A549 (cell line): ENCODE results near the gene RAD51B. TPM values are rescaled to one million over a fixed set of nuclear protein-coding genes. Genes with fewer than 3 reads are reported as not detected.

Experiments
- ATAC-seq, 2 experiments: fragments of 200-7000 bp in 1 of 2; fragments of >200 bp in 1 of 2; cut with Nextera tagmentation in 1 of 2; cut with Tn5 transposase in 1 of 2; 3 replicates each; pipeline versions ENCODE4 v1.8.0 to v1.9.1; 2018 to 2020; ENCODE audit warnings: mild to moderate bottlenecking in 1 of 2, moderate library complexity in 1 of 2
- CTCF ChIA-PET: fragments of 300-600 bp; sonication (Branson Sonifier 250); formaldehyde crosslinking; extraction: SDS; loops from one replicate; lab custom pipeline; 2021; ENCODE audit warnings: antibody characterized with exemption, inconsistent platforms; lab: Yijun Ruan, JAX
- POLR2A ChIA-PET: fragments of 350-600 bp; formaldehyde crosslinking; extraction: SDS; loops from one replicate; lab custom pipeline; 2021; ENCODE audit warnings: antibody characterized with exemption, inconsistent platforms; lab: Yijun Ruan, JAX
- DNase-seq, 2 experiments: peaks; one replicate each; pipeline versions ENCODE4 v3.0.0 to v3.0.0-alpha.2; 2011 to 2016; ENCODE audit warnings: low read depth in 1 of 2, low spot score in 1 of 2
- FAIRE-seq: peaks from 2 replicates; lab custom pipeline; 2011; peaks lifted over from hg19 to GRCh38; lab: Jason Lieb, UNC
- H3K27ac ChIP-seq, 2 experiments: fragments of >200 bp; sonication (Bioruptor Twin); formaldehyde crosslinking; 3 replicates each; pipeline ENCODE4 v1.5.1; 2016 to 2017
- H3K4me1 ChIP-seq: fragments of >200 bp; sonication (Bioruptor Twin); formaldehyde crosslinking; 3 replicates; pipeline ENCODE4 v1.6.1; 2016
- H3K4me2 ChIP-seq: fragments of >200 bp; sonication (Bioruptor Twin); formaldehyde crosslinking; 3 replicates; pipeline ENCODE4 v1.6.1; 2016
- H3K4me3 ChIP-seq: fragments of >200 bp; sonication (Bioruptor Twin); formaldehyde crosslinking; 3 replicates; pipeline ENCODE4 v1.5.1; 2016
- H3K9me3 ChIP-seq: fragments of >200 bp; sonication (Bioruptor Twin); formaldehyde crosslinking; 3 replicates; pipeline ENCODE4 v1.6.1; 2016
- CBX2 ChIP-seq: fragments of 200-600 bp; sonication (generic); IDR thresholded peaks from 2 replicates; pipeline ENCODE4 v1.6.1; 2016; ENCODE audit warnings: low read depth, mild to moderate bottlenecking, borderline replicate concordance
- EHMT2 ChIP-seq: fragments of 200-600 bp; sonication (generic); IDR thresholded peaks from 2 replicates; pipeline ENCODE4 v1.6.1; 2016; ENCODE audit warnings: antibody characterized with exemption, low read depth, mild to moderate bottlenecking, moderate library complexity
- EP300 ChIP-seq, 2 experiments: fragments of >200 bp; sonication (Bioruptor Twin); formaldehyde crosslinking; IDR thresholded peaks; 2 replicates in 1 of 2; 3 replicates in 1 of 2; pipeline ENCODE4 v1.6.1; 2016 to 2017
- FOXS1 ChIP-seq: fragments of 250-450 bp; sonication (Bioruptor Pico); IDR thresholded peaks from 2 replicates; pipeline ENCODE4 v1.5.0; 2020; ENCODE audit warnings: mild to moderate bottlenecking, moderate library complexity
- HEYL ChIP-seq: fragments of 250-450 bp; sonication (Bioruptor Pico); IDR thresholded peaks from 2 replicates; pipeline ENCODE4 v1.8.0; 2021; ENCODE audit warnings: mild to moderate bottlenecking, moderate library complexity
- NPAS2 ChIP-seq: fragments of 250-450 bp; sonication (Bioruptor Pico); IDR thresholded peaks from 2 replicates; pipeline ENCODE4 v1.8.0; 2022; ENCODE audit warnings: mild to moderate bottlenecking, moderate library complexity, borderline replicate concordance
- NR3C1 ChIP-seq: fragments of >200 bp; sonication (Bioruptor Twin); formaldehyde crosslinking; IDR thresholded peaks from 3 replicates; pipeline ENCODE4 v1.6.1; 2017
- RCOR1 ChIP-seq: fragments of 150-350 bp; IDR thresholded peaks from 2 replicates; pipeline ENCODE4 v1.6.1; 2014; ENCODE audit warnings: antibody characterized with exemption, low read length, low read depth
- RFX5 ChIP-seq: fragments of 450-650 bp; IDR thresholded peaks from 2 replicates; pipeline ENCODE4 v1.7.1; 2014; ENCODE audit warnings: antibody characterized with exemption, mild to moderate bottlenecking, moderate library complexity
- TP53 ChIP-seq: fragments of 250-450 bp; sonication (Bioruptor Pico); IDR thresholded peaks from 2 replicates; pipeline ENCODE4 v1.5.0; 2021; ENCODE audit warnings: mild to moderate bottlenecking, moderate library complexity
- ZNF302 ChIP-seq: fragments of 250-450 bp; sonication (Bioruptor Pico); IDR thresholded peaks from 2 replicates; pipeline ENCODE4 v1.9.0; 2021; ENCODE audit warnings: inconsistent platforms, mild to moderate bottlenecking, moderate library complexity
- WGBS: methylation state at CpG from one replicate; pipeline ENCODE4 v1.1.6; 2017; ENCODE audit errors: missing lambda C conversion rate; 5-methylcytosine and 5-hydroxymethylcytosine counted together
- polyA plus RNA-seq, 4 experiments: library from polyadenylated mRNA; depleted of rRNA in 3 of 4; stranded (reverse); fragments of >200 nt; fragmentation: RNase III in 1 of 4; extraction: RNeasy Plus Mini Kit Qiagen cat#74134 plus additional on column Dnase treatment in 1 of 4; gene quantifications; 2 replicates in 3 of 4; 3 replicates in 1 of 4; pipeline ENCODE4 v1.2.3, GENCODE V29; 2011 to 2017
- TF ChIP-seq, protein P1 (sequence below): fragments of 200-600 bp; sonication (generic); IDR thresholded peaks from 2 replicates; pipeline ENCODE4 v1.6.1; 2016; ENCODE audit warnings: antibody characterized with exemption, mild to moderate bottlenecking, moderate library complexity
- TF ChIP-seq, protein P2 (sequence below): fragments of 450-650 bp; IDR thresholded peaks from 2 replicates; pipeline ENCODE4 v1.6.1; 2014; ENCODE audit warnings: antibody characterized with exemption
- TF ChIP-seq, protein P3 (sequence below): fragments of >200 bp; sonication (Bioruptor Twin); formaldehyde crosslinking; IDR thresholded peaks from 3 replicates; pipeline ENCODE4 v1.5.1; 2016

Gene RAD51B
- polyA plus RNA-seq, 2 of the 4 experiments (the other 2 are of a cell fraction): 7.2 to 10.8 TPM

DNA sequence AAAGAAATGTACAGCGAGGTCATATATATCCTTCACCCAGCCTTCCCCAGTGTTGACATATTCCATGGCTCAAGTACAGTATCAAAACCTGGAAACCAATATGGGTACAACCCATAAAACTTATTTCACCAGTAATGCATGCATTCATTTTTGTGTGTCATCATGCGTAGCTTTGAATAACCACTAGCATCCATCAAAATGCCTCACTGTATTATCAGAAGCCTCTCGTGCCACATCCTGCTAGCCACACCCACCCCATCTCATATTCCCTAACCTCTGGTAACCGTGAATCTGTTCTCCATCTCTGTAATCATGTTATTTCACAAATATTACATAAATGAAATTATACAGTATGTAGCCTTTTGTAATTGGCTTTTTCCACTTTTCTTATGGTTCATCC lies 314.3 kb downstream of the RAD51B start (continued):
- TF ChIP-seq, protein P1, sequence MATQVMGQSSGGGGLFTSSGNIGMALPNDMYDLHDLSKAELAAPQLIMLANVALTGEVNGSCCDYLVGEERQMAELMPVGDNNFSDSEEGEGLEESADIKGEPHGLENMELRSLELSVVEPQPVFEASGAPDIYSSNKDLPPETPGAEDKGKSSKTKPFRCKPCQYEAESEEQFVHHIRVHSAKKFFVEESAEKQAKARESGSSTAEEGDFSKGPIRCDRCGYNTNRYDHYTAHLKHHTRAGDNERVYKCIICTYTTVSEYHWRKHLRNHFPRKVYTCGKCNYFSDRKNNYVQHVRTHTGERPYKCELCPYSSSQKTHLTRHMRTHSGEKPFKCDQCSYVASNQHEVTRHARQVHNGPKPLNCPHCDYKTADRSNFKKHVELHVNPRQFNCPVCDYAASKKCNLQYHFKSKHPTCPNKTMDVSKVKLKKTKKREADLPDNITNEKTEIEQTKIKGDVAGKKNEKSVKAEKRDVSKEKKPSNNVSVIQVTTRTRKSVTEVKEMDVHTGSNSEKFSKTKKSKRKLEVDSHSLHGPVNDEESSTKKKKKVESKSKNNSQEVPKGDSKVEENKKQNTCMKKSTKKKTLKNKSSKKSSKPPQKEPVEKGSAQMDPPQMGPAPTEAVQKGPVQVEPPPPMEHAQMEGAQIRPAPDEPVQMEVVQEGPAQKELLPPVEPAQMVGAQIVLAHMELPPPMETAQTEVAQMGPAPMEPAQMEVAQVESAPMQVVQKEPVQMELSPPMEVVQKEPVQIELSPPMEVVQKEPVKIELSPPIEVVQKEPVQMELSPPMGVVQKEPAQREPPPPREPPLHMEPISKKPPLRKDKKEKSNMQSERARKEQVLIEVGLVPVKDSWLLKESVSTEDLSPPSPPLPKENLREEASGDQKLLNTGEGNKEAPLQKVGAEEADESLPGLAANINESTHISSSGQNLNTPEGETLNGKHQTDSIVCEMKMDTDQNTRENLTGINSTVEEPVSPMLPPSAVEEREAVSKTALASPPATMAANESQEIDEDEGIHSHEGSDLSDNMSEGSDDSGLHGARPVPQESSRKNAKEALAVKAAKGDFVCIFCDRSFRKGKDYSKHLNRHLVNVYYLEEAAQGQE: no peak
- TF ChIP-seq EHMT2 (no peak), EP300 (IDR thresholded peaks at IDR 0.05) (no peak), NR3C1 (no peak), CBX2 (no peak)

DNA sequence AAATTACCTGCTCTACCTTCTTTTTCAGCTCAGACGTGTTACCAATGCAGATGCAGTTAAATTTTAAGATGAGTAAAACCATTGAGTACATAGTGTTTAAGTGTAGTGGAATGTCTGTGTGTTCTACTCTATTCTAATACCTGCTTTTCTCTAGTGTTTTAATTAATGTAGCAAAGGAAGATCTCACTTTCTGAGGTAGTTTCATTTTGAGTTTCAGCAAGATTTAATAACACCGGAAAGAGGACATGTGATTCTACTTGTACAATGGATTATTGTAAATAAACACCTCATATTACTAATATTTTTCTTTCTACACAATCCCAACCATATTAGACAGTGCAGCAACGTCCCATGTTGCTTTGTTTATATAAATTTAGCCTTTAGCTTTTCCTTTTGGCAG lies 315.4 kb downstream of the RAD51B start:
- H3K4me3 ChIP-seq: no peak overlapping the region
- no peak for DNase-seq

More for the DNA sequence above, 315.4 kb downstream of the RAD51B start:
- Histone ChIP-seq H3K27ac (peak overlapping the region; percentile 61 to 75), H3K4me1 (peaks cover 40% of the 10 kb centered on the region), H3K4me2 (no peak overlapping the region), H3K9me3 (peaks cover 15% of the 10 kb centered on the region; the same call in 1 of the 3 replicates)
- WGBS: 76% methylated on average over 3 of the region's 3 CpGs
- TF ChIP-seq, protein P2, sequence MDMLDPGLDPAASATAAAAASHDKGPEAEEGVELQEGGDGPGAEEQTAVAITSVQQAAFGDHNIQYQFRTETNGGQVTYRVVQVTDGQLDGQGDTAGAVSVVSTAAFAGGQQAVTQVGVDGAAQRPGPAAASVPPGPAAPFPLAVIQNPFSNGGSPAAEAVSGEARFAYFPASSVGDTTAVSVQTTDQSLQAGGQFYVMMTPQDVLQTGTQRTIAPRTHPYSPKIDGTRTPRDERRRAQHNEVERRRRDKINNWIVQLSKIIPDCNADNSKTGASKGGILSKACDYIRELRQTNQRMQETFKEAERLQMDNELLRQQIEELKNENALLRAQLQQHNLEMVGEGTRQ: no peak
- no peak for TF ChIP-seq NPAS2 (CRISPR knock-in tag)
- TF ChIP-seq EP300 (IDR thresholded peaks at IDR 0.05): no peak
- TF ChIP-seq RFX5: no peak
- no peak for TF ChIP-seq TP53 (CRISPR knock-in tag)
- TF ChIP-seq, protein P1: no peak
- TF ChIP-seq FOXS1: no peak
- no peak for TF ChIP-seq HEYL (CRISPR knock-in tag)
- TF ChIP-seq, protein P3, sequence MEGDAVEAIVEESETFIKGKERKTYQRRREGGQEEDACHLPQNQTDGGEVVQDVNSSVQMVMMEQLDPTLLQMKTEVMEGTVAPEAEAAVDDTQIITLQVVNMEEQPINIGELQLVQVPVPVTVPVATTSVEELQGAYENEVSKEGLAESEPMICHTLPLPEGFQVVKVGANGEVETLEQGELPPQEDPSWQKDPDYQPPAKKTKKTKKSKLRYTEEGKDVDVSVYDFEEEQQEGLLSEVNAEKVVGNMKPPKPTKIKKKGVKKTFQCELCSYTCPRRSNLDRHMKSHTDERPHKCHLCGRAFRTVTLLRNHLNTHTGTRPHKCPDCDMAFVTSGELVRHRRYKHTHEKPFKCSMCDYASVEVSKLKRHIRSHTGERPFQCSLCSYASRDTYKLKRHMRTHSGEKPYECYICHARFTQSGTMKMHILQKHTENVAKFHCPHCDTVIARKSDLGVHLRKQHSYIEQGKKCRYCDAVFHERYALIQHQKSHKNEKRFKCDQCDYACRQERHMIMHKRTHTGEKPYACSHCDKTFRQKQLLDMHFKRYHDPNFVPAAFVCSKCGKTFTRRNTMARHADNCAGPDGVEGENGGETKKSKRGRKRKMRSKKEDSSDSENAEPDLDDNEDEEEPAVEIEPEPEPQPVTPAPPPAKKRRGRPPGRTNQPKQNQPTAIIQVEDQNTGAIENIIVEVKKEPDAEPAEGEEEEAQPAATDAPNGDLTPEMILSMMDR: no peak
- no peak for TF ChIP-seq ZNF302 (CRISPR knock-in tag)
- no peak for TF ChIP-seq RCOR1
- FAIRE-seq (no peak), ATAC-seq (no peak)
- ChIA-PET POLR2A (interaction anchor here (1.5 kb wide), 1 partner anchor 658 kb away, joined by 3 read pairs; the partner anchor contains the start of gene ZFP36L1), CTCF (interaction anchor here (0.7 to 1.0 kb wide), 4 partner anchors 56 to 681 kb away, joined by 3 to 4 read pairs (median 4); no protein-coding TSS in a partner anchor)
